Kidney (tissue), 14 donors: ENCODE results near the gene ZBTB16. TPM values are rescaled to one million over a fixed set of nuclear protein-coding genes. Genes with fewer than 3 reads are reported as not detected.

Source experiments
- DNase-seq, 5 donors: peaks; one replicate each; pipeline ENCODE4 v3.0.0-alpha.2; 2013 to 2020
- FAIRE-seq: peaks from 2 replicates; lab custom pipeline; 2012; peaks lifted over from hg19 to GRCh38; lab: Jason Lieb, UNC
- H3K27ac ChIP-seq, 2 donors: one replicate each; pipeline ENCODE4 v1.7.0; 2013; ENCODE audit warnings: low read depth in 2 of 2, low read length in 2 of 2, inconsistent platforms in 1 of 2
- H3K27me3 ChIP-seq: one replicate; pipeline ENCODE4 v1.7.1; 2013; ENCODE audit warnings: low read length, inconsistent platforms; ENCODE audit not compliant: control insufficient read depth, insufficient read depth
- H3K36me3 ChIP-seq, 3 donors: one replicate each; pipeline versions ENCODE4 v1.7.0 to v1.7.1; 2013; ENCODE audit warnings: low read length in 3 of 3, control low read depth in 1 of 3, inconsistent platforms in 1 of 3; ENCODE audit not compliant: insufficient read depth in 3 of 3, control insufficient read depth in 2 of 3
- H3K4me1 ChIP-seq, 3 donors: one replicate each; pipeline versions ENCODE4 v1.7.0 to v1.7.1; 2013; ENCODE audit warnings: low read length in 3 of 3, inconsistent platforms in 1 of 3, low read depth in 1 of 3; ENCODE audit not compliant: control insufficient read depth in 2 of 3, insufficient read depth in 2 of 3
- H3K4me3 ChIP-seq, 3 donors: one replicate each; pipeline versions ENCODE4 v1.7.0 to v1.8.1; 2013; ENCODE audit warnings: low read length in 3 of 3, control low read depth in 1 of 3, inconsistent platforms in 1 of 3
- H3K9ac ChIP-seq, 3 donors: one replicate each; pipeline versions ENCODE4 v1.7.0 to v1.7.1; 2013; ENCODE audit warnings: low read length in 3 of 3, control low read depth in 1 of 3, inconsistent platforms in 1 of 3
- H3K9me3 ChIP-seq, 3 donors: one replicate each; pipeline versions ENCODE4 v1.7.0 to v1.7.1; 2013; ENCODE audit warnings: low read length in 3 of 3, control low read depth in 1 of 3, inconsistent platforms in 1 of 3; ENCODE audit not compliant: control insufficient read depth in 2 of 3, insufficient read depth in 1 of 3
- intact Hi-C: fragments of 100-400 bp; cut with DNase I; formaldehyde crosslinking; loops from one replicate; pipeline ENCODE4 v1.11.1; 2022
- polyA plus RNA-seq: library from polyadenylated mRNA; stranded (reverse); fragments of 350-450 nt; fragmentation: Illumina TruSeq; extraction: RNeasy Lipid Tissue Mini Kit (QIAGEN cat#74804); gene quantifications from one replicate; pipeline ENCODE4 v1.2.3, GENCODE V29; 2014; ENCODE audit warnings: low read depth, low replicate concordance; ENCODE audit not compliant: insufficient read depth
- total RNA-seq: library from RNA; stranded (reverse); fragmentation: NEBNext Ultra II Directional; extraction: Animal tissue kit (Norgen Biotek cat#: 25700); gene quantifications from one replicate; pipeline ENCODE4 v1.2.1, GENCODE V29; 2021
- TF ChIP-seq, protein P1 (sequence below): IDR thresholded peaks from 3 replicates; pipeline ENCODE4 v1.5.1; 2012; ENCODE audit warnings: mild to moderate bottlenecking, moderate library complexity, borderline replicate concordance; ENCODE audit not compliant: insufficient read depth; ENCODE audit errors: extremely low read depth
- donor health status: control.
- donor health status: control.
- donor health status: control.
- donor health status: control.
- donor health status: control.
- donor health status: DM: yes; HTN: yes; CAD: no.
- donor health status: Normal renal cell carcinoma (clear cell type).

ZBTB16 gene
- total and polyA plus RNA-seq, 2 donors from 2014 or later: 2.5 to 126 TPM

- H3K27ac ChIP-seq: no peak overlapping the region
- no peak for FAIRE-seq
- H3K4me3 ChIP-seq: no peak overlapping the region
- TF ChIP-seq, protein P1, sequence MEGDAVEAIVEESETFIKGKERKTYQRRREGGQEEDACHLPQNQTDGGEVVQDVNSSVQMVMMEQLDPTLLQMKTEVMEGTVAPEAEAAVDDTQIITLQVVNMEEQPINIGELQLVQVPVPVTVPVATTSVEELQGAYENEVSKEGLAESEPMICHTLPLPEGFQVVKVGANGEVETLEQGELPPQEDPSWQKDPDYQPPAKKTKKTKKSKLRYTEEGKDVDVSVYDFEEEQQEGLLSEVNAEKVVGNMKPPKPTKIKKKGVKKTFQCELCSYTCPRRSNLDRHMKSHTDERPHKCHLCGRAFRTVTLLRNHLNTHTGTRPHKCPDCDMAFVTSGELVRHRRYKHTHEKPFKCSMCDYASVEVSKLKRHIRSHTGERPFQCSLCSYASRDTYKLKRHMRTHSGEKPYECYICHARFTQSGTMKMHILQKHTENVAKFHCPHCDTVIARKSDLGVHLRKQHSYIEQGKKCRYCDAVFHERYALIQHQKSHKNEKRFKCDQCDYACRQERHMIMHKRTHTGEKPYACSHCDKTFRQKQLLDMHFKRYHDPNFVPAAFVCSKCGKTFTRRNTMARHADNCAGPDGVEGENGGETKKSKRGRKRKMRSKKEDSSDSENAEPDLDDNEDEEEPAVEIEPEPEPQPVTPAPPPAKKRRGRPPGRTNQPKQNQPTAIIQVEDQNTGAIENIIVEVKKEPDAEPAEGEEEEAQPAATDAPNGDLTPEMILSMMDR: no peak
- no peak overlapping the region for H3K9ac ChIP-seq
- intact Hi-C loops: no loop called here
- H3K9me3 ChIP-seq: no peaks in the 10 kb centered on the region
- peaks cover 0 to 34% (median 20%) of the 10 kb centered on the region in 3 donors for H3K4me1 ChIP-seq
- DNase-seq: no peak
- H3K27me3 ChIP-seq: no peaks in the 10 kb centered on the region
- peaks cover 0 to 35% (median 16%) of the 10 kb centered on the region in 3 donors for H3K36me3 ChIP-seq
Observed at GRCh38 chr11:114073828-114074381, 14.4 kb downstream of the ZBTB16 start.

- intact Hi-C loops: no loop called here
- Histone ChIP-seq H3K4me1 (peaks cover 0 to 41% (median 29%) of the 10 kb centered on the region in 3 donors), H3K4me3 (peak overlapping the region in 1 of 3 donors; percentile 3), H3K9ac (no peak overlapping the region), H3K27ac (no peak overlapping the region), H3K27me3 (no peaks in the 10 kb centered on the region), H3K9me3 (no peaks in the 10 kb centered on the region), H3K36me3 (peaks cover 0 to 35% (median 16%) of the 10 kb centered on the region in 3 donors)
- FAIRE-seq (no peak), DNase-seq (no peak)
- TF ChIP-seq, protein P1: no peak
Observed at GRCh38 chr11:114074546-114075343, 15.2 kb downstream of the ZBTB16 start.

- Histone ChIP-seq H3K4me3 (no peak overlapping the region), H3K27me3 (no peaks in the 10 kb centered on the region), H3K9me3 (no peaks in the 10 kb centered on the region), H3K27ac (no peak overlapping the region), H3K36me3 (peaks cover 0 to 35% (median 16%) of the 10 kb centered on the region in 3 donors), H3K4me1 (peaks cover 0 to 46% (median 34%) of the 10 kb centered on the region in 3 donors), H3K9ac (no peak overlapping the region)
- FAIRE-seq (no peak), DNase-seq (no peak)
- intact Hi-C loops: no loop called here
- TF ChIP-seq, protein P1: no peak
Observed at GRCh38 chr11:114075344-114075610, 15.8 kb downstream of the ZBTB16 start.
